SK-N-SH (cell line): ENCODE results near the gene TOMM40. TPM values are rescaled to one million over a fixed set of nuclear protein-coding genes. Genes with fewer than 3 reads are reported as not detected.

Source experiments
- RCOR1 ChIP-seq: fragments of 150-350 bp; IDR thresholded peaks from 2 replicates; pipeline ENCODE4 v1.6.1; 2017; ENCODE audit warnings: antibody characterized with exemption, low read length
- RFX5 ChIP-seq: IDR thresholded peaks from 2 replicates; pipeline ENCODE4 v1.6.1; 2012; ENCODE audit warnings: mild to moderate bottlenecking, improper control_type of control experiment, low read length
- polyA plus RNA-seq, 3 experiments: library from polyadenylated mRNA; depleted of rRNA; stranded (reverse); fragments of >200 nt; gene quantifications; 2 replicates each; pipeline ENCODE4 v1.2.3, GENCODE V29; 2012

TOMM40 gene
- polyA plus RNA-seq, 1 of the 3 experiments (the other 2 are of a cell fraction): 78.9 TPM

DNA sequence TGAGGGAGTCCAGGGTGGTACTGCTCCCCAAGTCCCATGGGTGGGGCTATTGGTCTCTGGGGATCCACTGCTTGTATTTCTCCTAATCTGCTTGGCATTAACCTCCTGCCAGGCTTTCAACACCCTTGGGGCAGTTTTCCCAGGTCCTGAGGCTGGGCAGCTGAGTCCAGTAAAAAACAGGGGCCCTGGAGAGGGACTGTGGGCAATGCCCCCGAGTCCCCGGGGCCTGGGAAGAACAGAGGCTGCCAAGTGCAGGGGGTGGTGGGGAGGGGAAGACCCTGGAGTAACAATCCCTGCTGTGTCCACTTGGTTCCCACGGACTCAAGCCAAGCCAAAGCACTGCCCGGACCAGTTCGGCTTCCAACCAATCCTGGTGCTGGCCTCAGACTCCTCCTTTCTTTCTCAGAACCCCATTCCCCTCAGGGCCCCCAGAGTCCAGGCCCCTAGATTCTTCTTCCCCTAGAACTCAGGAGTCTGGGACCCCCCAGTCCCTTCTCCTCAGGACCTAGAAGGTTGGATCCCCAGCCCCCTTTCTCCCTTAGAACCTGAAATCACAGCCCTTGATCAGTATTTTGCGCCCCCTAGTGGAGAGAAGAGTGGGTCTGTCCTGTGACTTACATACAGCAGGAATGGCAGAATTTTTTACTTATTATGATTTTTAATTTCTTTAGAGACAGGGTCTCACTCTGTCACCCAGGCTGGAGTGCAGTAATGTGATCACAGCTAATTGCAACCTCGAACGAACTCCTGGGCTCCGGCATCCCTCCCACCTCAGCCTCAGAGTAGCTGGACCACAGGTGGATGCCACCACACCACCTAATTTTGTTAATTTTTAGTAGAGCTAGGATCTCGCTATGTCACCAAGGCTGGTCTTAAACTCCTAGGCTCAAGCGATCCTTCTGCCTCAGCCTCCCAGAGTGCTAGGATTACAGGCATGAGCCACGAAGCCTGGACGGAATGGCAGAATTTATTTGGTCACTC is 60.4 kb downstream of the TOMM40 start (continued):
- TF ChIP-seq RFX5 (no peak), RCOR1 (no peak)

Other genes with a start within 250 kb of the TOMM40 start
- 90.2 and 90.8 TPM in 2 replicates for gene PVR, start 247.3 kb upstream of the TOMM40 start, polyA plus RNA-seq (2012; rRNA removed)
- gene CEACAM19, start 219.8 kb upstream of the TOMM40 start, polyA plus RNA-seq (2012; rRNA removed): 1.4 and 2.0 TPM in 2 replicates
- not detected in 2 replicates for gene CEACAM16, start 192.1 kb upstream of the TOMM40 start, polyA plus RNA-seq (2012; rRNA removed)
- 7.5 and 19.2 TPM in 2 replicates for gene BCL3, start 142.5 kb upstream of the TOMM40 start, polyA plus RNA-seq (2012; rRNA removed)
- gene CBLC, start 113.4 kb upstream of the TOMM40 start, polyA plus RNA-seq (2012; rRNA removed): not detected in 2 replicates
- 9.7 and 34.0 TPM in 2 replicates for gene BCAM, start 82.2 kb upstream of the TOMM40 start, polyA plus RNA-seq (2012; rRNA removed)
- gene NECTIN2, start 45.0 kb upstream of the TOMM40 start, polyA plus RNA-seq (2012; rRNA removed): 96.6 and 121 TPM in 2 replicates
- 56.0 and 65.7 TPM in 2 replicates for gene APOE, start 14.5 kb downstream of the TOMM40 start, polyA plus RNA-seq (2012; rRNA removed)
- 0.73 and 2.7 TPM in 2 replicates for gene APOC1, start 23.4 kb downstream of the TOMM40 start, polyA plus RNA-seq (2012; rRNA removed)
- gene APOC4, start 51.0 kb downstream of the TOMM40 start, polyA plus RNA-seq (2012; rRNA removed): not detected in 2 replicates
- not detected in 2 replicates for gene APOC2, start 54.8 kb downstream of the TOMM40 start, polyA plus RNA-seq (2012; rRNA removed)
- gene CLPTM1, start 64.1 kb downstream of the TOMM40 start, polyA plus RNA-seq (2012; rRNA removed): 58.4 and 86.5 TPM in 2 replicates
- gene RELB, start 110.2 kb downstream of the TOMM40 start, polyA plus RNA-seq (2012; rRNA removed): 9.5 and 12.6 TPM in 2 replicates
- 53.8 and 54.8 TPM in 2 replicates for gene CLASRP, start 147.8 kb downstream of the TOMM40 start, polyA plus RNA-seq (2012; rRNA removed)
- gene ZNF296, start 185.2 kb downstream of the TOMM40 start, polyA plus RNA-seq (2012; rRNA removed): 0.16 and 0.21 TPM in 2 replicates
- gene GEMIN7, start 188.0 kb downstream of the TOMM40 start, polyA plus RNA-seq (2012; rRNA removed): 24.2 and 28.7 TPM in 2 replicates
- gene PPP1R37, start 201.9 kb downstream of the TOMM40 start, polyA plus RNA-seq (2012; rRNA removed): 19.3 and 24.4 TPM in 2 replicates